ENCODE results near the gene GPER1. TPM values are rescaled to one million over a fixed set of nuclear protein-coding genes. Genes with fewer than 3 reads are reported as not detected.

GPER1 gene
- total RNA-seq, 2 experiments from 2014 or later = 34.9 to 75.9 TPM

Other genes starting within 250 kb of the GPER1 start
- gene GET4, start 211.6 kb upstream of the GPER1 start, total RNA-seq (2014; rRNA removed; shearing (Covaris generic)) = 46.3 and 54.4 TPM in 2 replicates
- gene GET4, start 211.6 kb upstream of the GPER1 start, total RNA-seq (2022) = 51.1 and 54.5 TPM in 2 replicates
- 0.41 and 2.4 TPM in 2 replicates for gene ADAP1, start 133.4 kb upstream of the GPER1 start, total RNA-seq (2014; rRNA removed; shearing (Covaris generic))
- gene ADAP1, start 133.4 kb upstream of the GPER1 start, total RNA-seq (2022) = 7.0 and 7.7 TPM in 2 replicates
- gene COX19, start 112.6 kb upstream of the GPER1 start, total RNA-seq (2014; rRNA removed; shearing (Covaris generic)) = 20.3 and 23.2 TPM in 2 replicates
- 43.1 and 45.7 TPM in 2 replicates for gene COX19, start 112.6 kb upstream of the GPER1 start, total RNA-seq (2022)
- 0.31 TPM in 1 of 2 replicates, not detected in the other for gene CYP2W1, start 104.9 kb upstream of the GPER1 start, total RNA-seq (2014; rRNA removed; shearing (Covaris generic))
- gene CYP2W1, start 104.9 kb upstream of the GPER1 start, total RNA-seq (2022) = 1.3 and 1.5 TPM in 2 replicates
- gene GPR146, start 43.6 kb upstream of the GPER1 start, total RNA-seq (2014; rRNA removed; shearing (Covaris generic)) = 0.62 and 0.95 TPM in 2 replicates
- 0.77 and 3.3 TPM in 2 replicates for gene GPR146, start 43.6 kb upstream of the GPER1 start, total RNA-seq (2022)
- gene ZFAND2A, start 72.1 kb downstream of the GPER1 start, total RNA-seq (2014; rRNA removed; shearing (Covaris generic)) = 20.2 and 22.9 TPM in 2 replicates
- 20.4 and 24.8 TPM in 2 replicates for gene ZFAND2A, start 72.1 kb downstream of the GPER1 start, total RNA-seq (2022)
- gene UNCX, start 144.8 kb downstream of the GPER1 start, total RNA-seq (2014; rRNA removed; shearing (Covaris generic)) = not detected in 2 replicates
- gene UNCX, start 144.8 kb downstream of the GPER1 start, total RNA-seq (2022) = not detected in 2 replicates

Measured in OCI-LY7 (cell line).